Keratinocyte (primary cell): ENCODE results near the gene SLC35D3. TPM values are rescaled to one million over a fixed set of nuclear protein-coding genes. Genes with fewer than 3 reads are reported as not detected.

ENCODE experiments used
- DNase-seq: peaks from one replicate; pipeline ENCODE4 v3.0.0-alpha.2; 2011; ENCODE audit warnings: low read depth, missing footprints, low spot score
- FAIRE-seq: peaks from 2 replicates; lab custom pipeline; 2011; peaks lifted over from hg19 to GRCh38; lab: Jason Lieb, UNC
- H2AFZ ChIP-seq: 2 replicates; pipeline ENCODE4 v1.6.0; 2012; ENCODE audit warnings: low read length, control low read depth, inconsistent platforms; ENCODE audit not compliant: control insufficient read depth
- H3K27ac ChIP-seq: 2 replicates; pipeline ENCODE4 v1.5.1; 2011; ENCODE audit warnings: low read length; ENCODE audit not compliant: control insufficient read depth, insufficient read depth
- H3K27me3 ChIP-seq: 3 replicates; pipeline ENCODE4 v1.6.0; 2011; ENCODE audit warnings: low read length; ENCODE audit not compliant: control insufficient read depth, insufficient read depth; ENCODE audit errors: extremely low read depth
- H3K36me3 ChIP-seq, 2 experiments: 2 replicates in 1 of 2; 3 replicates in 1 of 2; pipeline ENCODE4 v1.5.1; 2011; ENCODE audit warnings: low read length in 2 of 2, mild to moderate bottlenecking in 1 of 2; ENCODE audit not compliant: control insufficient read depth in 2 of 2, insufficient read depth in 2 of 2; ENCODE audit errors: extremely low read depth in 1 of 2
- H3K4me1 ChIP-seq: 3 replicates; pipeline ENCODE4 v1.5.1; 2011; ENCODE audit warnings: low read length; ENCODE audit not compliant: control insufficient read depth, insufficient read depth; ENCODE audit errors: extremely low read depth
- H3K4me2 ChIP-seq: 3 replicates; pipeline ENCODE4 v1.6.0; 2011; ENCODE audit warnings: low read depth, low read length; ENCODE audit not compliant: control insufficient read depth, insufficient read depth; ENCODE audit errors: extremely low read depth
- H3K4me3 ChIP-seq, 3 experiments: fragments of 200-600 bp in 1 of 3; sonication (generic) in 1 of 3; 2 replicates in 2 of 3; 3 replicates in 1 of 3; pipeline ENCODE4 v1.5.1; 2011 to 2016; ENCODE audit warnings: low read length in 3 of 3, mild to moderate bottlenecking in 3 of 3, control low read depth in 2 of 3, inconsistent platforms in 1 of 3, low read depth in 1 of 3, mixed read lengths in 1 of 3, mixed run types in 1 of 3, moderate library complexity in 1 of 3; ENCODE audit not compliant: control insufficient read depth in 2 of 3, insufficient read depth in 2 of 3; ENCODE audit errors: extremely low read depth in 1 of 3
- H3K79me2 ChIP-seq: 2 replicates; pipeline ENCODE4 v1.6.0; 2012; ENCODE audit warnings: low read length; ENCODE audit not compliant: control insufficient read depth, insufficient read depth
- H3K9ac ChIP-seq: 3 replicates; pipeline ENCODE4 v1.6.0; 2011; ENCODE audit warnings: low read length; ENCODE audit not compliant: control insufficient read depth, insufficient read depth; ENCODE audit errors: extremely low read depth
- H3K9me1 ChIP-seq: 3 replicates; pipeline ENCODE4 v1.6.0; 2011; ENCODE audit warnings: low read length; ENCODE audit not compliant: control insufficient read depth, insufficient read depth; ENCODE audit errors: extremely low read depth
- H3K9me3 ChIP-seq: 2 replicates; pipeline ENCODE4 v1.5.1; 2012; ENCODE audit warnings: low read depth, low read length; ENCODE audit not compliant: control insufficient read depth
- H4K20me1 ChIP-seq: 3 replicates; pipeline ENCODE4 v1.6.0; 2011; ENCODE audit warnings: low read length; ENCODE audit not compliant: control insufficient read depth, insufficient read depth; ENCODE audit errors: extremely low read depth
- EZH2 ChIP-seq: IDR thresholded peaks from one replicate; pipeline ENCODE4 v1.6.1; 2012; ENCODE audit warnings: inconsistent platforms, mild to moderate bottlenecking, low read length, moderate library complexity
- dilution Hi-C: fragments of 300-500 bp; cut with MboI; formaldehyde crosslinking; loops from one replicate; pipeline ENCODE4 v1.7.0; 2020; ENCODE audit warnings: low sequenced_read_pairs; ENCODE audit not compliant: extremely low pct_ligation_motif_present
- polyA plus RNA-seq, 5 experiments: library from polyadenylated mRNA; depleted of rRNA in 3 of 5; stranded (reverse) in 3 of 5; stranded (forward) in 1 of 5; unstranded in 1 of 5; fragments of >200 nt; gene quantifications; 1 replicate in 1 of 5; 2 replicates in 3 of 5; 3 replicates in 1 of 5; pipeline versions ENCODE4 v1.2.1 to v1.2.3, GENCODE V29; 2011 to 2012; ENCODE audit warnings: missing spikeins in 2 of 5, low read depth in 1 of 5, low replicate concordance in 1 of 5
- TF ChIP-seq, protein P1 (sequence below), 3 experiments: IDR thresholded peaks in 1 of 3; conservative IDR thresholded peaks in 1 of 3; optimal IDR thresholded peaks in 1 of 3; 2 replicates in 2 of 3; 3 replicates in 1 of 3; pipeline versions ENCODE3 to v1.5.1; 2011; ENCODE audit warnings: low read length in 3 of 3, mild to moderate bottlenecking in 3 of 3, moderate library complexity in 2 of 3, control low read depth in 1 of 3, inconsistent platforms in 1 of 3; ENCODE audit not compliant: insufficient read depth in 2 of 3; ENCODE audit errors: extremely low read depth in 1 of 3

Gene SLC35D3
- polyA plus RNA-seq, 1 donor (not counting 4 experiments of a cell fraction or from before 2014, with no cell fraction given) = not detected

DNA sequence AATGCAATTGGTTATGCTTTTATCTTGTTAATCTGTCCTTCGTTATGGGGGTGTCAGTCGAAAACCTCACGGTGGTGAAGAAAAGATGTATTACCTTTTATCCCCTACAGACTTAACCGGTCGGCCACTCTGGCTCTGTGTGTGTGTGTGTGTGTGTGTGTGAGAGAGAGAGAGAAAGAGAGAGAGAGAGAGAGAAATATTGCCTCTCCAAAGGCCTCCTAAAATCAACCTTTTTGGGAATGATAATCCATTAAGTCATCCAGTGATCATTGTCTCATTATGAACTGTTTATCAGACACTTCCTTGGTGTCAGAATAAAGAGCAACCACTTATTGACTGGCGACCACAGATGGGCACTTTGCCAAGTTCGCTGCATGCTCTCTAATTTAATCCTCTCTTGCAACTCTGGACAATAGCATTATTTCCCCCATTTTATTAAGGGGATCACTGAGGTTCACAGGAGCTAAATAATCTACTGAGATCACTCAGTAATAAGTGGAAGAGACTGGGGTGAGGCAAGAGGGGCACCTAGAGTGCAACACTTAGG is 30.7 kb downstream of the SLC35D3 start:
- no peak for FAIRE-seq
- no peak for DNase-seq
- H3K9me1 ChIP-seq = no peaks in the 10 kb centered on the region
- H3K4me2 ChIP-seq = no peak overlapping the region
- no peaks in the 10 kb centered on the region for H3K4me1 ChIP-seq
- no peaks in the 10 kb centered on the region for H4K20me1 ChIP-seq
- no peak for TF ChIP-seq EZH2
- TF ChIP-seq, protein P1, sequence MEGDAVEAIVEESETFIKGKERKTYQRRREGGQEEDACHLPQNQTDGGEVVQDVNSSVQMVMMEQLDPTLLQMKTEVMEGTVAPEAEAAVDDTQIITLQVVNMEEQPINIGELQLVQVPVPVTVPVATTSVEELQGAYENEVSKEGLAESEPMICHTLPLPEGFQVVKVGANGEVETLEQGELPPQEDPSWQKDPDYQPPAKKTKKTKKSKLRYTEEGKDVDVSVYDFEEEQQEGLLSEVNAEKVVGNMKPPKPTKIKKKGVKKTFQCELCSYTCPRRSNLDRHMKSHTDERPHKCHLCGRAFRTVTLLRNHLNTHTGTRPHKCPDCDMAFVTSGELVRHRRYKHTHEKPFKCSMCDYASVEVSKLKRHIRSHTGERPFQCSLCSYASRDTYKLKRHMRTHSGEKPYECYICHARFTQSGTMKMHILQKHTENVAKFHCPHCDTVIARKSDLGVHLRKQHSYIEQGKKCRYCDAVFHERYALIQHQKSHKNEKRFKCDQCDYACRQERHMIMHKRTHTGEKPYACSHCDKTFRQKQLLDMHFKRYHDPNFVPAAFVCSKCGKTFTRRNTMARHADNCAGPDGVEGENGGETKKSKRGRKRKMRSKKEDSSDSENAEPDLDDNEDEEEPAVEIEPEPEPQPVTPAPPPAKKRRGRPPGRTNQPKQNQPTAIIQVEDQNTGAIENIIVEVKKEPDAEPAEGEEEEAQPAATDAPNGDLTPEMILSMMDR (optimal IDR thresholded peaks at IDR 0.05 in 1 of 3, IDR thresholded peaks at IDR 0.05 in 1 of 3, conservative IDR thresholded peaks at IDR 0.05 in 1 of 3; ENCODE audit: extremely low read depth in 1 of 3, insufficient read depth in 2 of 3, low read length in 3 of 3) = no peak
- H3K9ac ChIP-seq = no peak overlapping the region
- no peaks in the 10 kb centered on the region for H3K79me2 ChIP-seq
- no peak overlapping the region for H3K27ac ChIP-seq
- H3K36me3 ChIP-seq = no peaks in the 10 kb centered on the region
- no peak overlapping the region for H2AFZ ChIP-seq
- H3K4me3 ChIP-seq = no peak overlapping the region
- no peaks in the 10 kb centered on the region for H3K27me3 ChIP-seq
- no peaks in the 10 kb centered on the region for H3K9me3 ChIP-seq
- dilution Hi-C loops = no loop called here

DNA sequence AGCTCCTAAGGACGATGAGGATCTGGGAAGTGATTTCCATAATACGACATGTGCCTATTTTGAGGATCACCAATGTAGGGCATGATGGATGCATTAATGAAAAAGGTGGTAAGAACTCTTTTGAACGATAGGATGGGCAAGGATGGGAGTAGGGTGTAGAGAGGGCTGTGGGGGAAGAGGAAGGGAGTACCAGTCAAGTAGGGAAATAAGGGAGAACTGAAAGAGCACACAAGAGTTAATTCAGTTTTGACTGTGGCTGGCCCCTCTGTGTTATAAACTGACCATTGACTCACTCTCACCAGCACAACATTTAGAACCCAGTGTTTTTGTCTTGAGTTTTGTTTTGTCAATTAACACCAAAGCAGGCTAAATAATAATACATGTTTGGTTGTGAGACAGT is 33.0 kb downstream of the SLC35D3 start:
- Histone ChIP-seq H4K20me1 (no peaks in the 10 kb centered on the region), H3K4me1 (no peaks in the 10 kb centered on the region)
- dilution Hi-C loops = no loop called here

More for the DNA sequence above, 33.0 kb downstream of the SLC35D3 start:
- Histone ChIP-seq H2AFZ (no peak overlapping the region), H3K36me3 (no peaks in the 10 kb centered on the region), H3K27me3 (no peaks in the 10 kb centered on the region), H3K9me1 (no peaks in the 10 kb centered on the region), H3K4me3 (no peak overlapping the region), H3K9ac (no peak overlapping the region), H3K27ac (no peak overlapping the region), H3K79me2 (no peaks in the 10 kb centered on the region), H3K4me2 (no peak overlapping the region), H3K9me3 (no peaks in the 10 kb centered on the region)
- no peak for TF ChIP-seq EZH2
- TF ChIP-seq, protein P1 (optimal IDR thresholded peaks at IDR 0.05 in 1 of 3, IDR thresholded peaks at IDR 0.05 in 1 of 3, conservative IDR thresholded peaks at IDR 0.05 in 1 of 3; ENCODE audit: extremely low read depth in 1 of 3, insufficient read depth in 2 of 3, low read length in 3 of 3) = no peak
- FAIRE-seq (no peak), DNase-seq (no peak)
